ENCODE measurements around the gene KCNE1.

Gene KCNE1

GRCh38 chr21:34522284-34522683 lies 10.3 kb upstream of the KCNE1 start:
- no peak overlapping the region for H3K4me3 ChIP-seq (ENCODE audit: control insufficient read depth, low read depth, low read length)
- TF ChIP-seq CTCF (IDR thresholded peaks at IDR 0.05; ENCODE audit: control insufficient read depth, insufficient read depth, low read depth, low read length, missing control alignments), result no peak
- no peak for DNase-seq (ENCODE audit: low read depth)

GRCh38 chr21:34521561-34521960 lies 9.6 kb upstream of the KCNE1 start:
- no peak overlapping the region for H3K4me3 ChIP-seq (ENCODE audit: control insufficient read depth, low read depth, low read length)
- no peak for DNase-seq (ENCODE audit: low read depth)
- no peak for TF ChIP-seq CTCF (IDR thresholded peaks at IDR 0.05; ENCODE audit: control insufficient read depth, insufficient read depth, low read depth, low read length, missing control alignments)

GRCh38 chr21:34520764-34521508 lies 8.9 kb upstream of the KCNE1 start:
- DNase-seq (ENCODE audit: low read depth), result no peak
- no peak overlapping the region for H3K4me3 ChIP-seq (ENCODE audit: control insufficient read depth, low read depth, low read length)
- TF ChIP-seq CTCF (IDR thresholded peaks at IDR 0.05; ENCODE audit: control insufficient read depth, insufficient read depth, low read depth, low read length, missing control alignments), result no peak

GRCh38 chr21:34520281-34520680 lies 8.3 kb upstream of the KCNE1 start:
- H3K4me3 ChIP-seq (ENCODE audit: control insufficient read depth, low read depth, low read length), result no peak overlapping the region
- DNase-seq (ENCODE audit: low read depth), result no peak
- no peak for TF ChIP-seq CTCF (IDR thresholded peaks at IDR 0.05; ENCODE audit: control insufficient read depth, insufficient read depth, low read depth, low read length, missing control alignments)

GRCh38 chr21:34519694-34520093 lies 7.7 kb upstream of the KCNE1 start:
- TF ChIP-seq CTCF (IDR thresholded peaks at IDR 0.05; ENCODE audit: control insufficient read depth, insufficient read depth, low read depth, low read length, missing control alignments), result no peak
- H3K4me3 ChIP-seq (ENCODE audit: control insufficient read depth, low read depth, low read length), result no peak overlapping the region
- no peak for DNase-seq (ENCODE audit: low read depth)

DNA sequence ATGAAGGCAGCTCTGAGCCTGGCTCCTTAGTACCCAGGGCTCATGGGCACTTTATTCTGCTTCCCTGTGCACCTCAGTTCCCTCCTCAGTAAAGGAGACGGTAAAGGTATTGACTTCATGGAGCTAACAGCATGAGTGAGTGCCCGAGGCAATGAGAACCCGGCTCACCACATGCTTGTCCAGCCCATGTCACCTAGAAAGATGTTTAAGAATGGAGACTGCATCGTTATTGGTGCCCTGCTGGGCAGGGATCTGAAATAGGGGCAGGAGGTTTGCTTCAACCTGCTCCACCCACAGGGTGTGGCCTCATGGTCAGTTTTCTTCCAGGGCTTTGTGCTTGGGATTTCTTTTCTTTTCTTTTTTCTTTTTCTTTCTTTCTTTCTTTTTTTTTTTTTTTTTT lies 7.0 kb upstream of the KCNE1 start:
- TF ChIP-seq CTCF (IDR thresholded peaks at IDR 0.05; ENCODE audit: control insufficient read depth, insufficient read depth, low read depth, low read length, missing control alignments), result no peak
- no peak for DNase-seq (ENCODE audit: low read depth)
- no peak overlapping the region for H3K4me3 ChIP-seq (ENCODE audit: control insufficient read depth, low read depth, low read length)

Measured in AG09309 (cell line).